Right atrium auricular region (tissue), 2 donors: ENCODE data around the gene RHOU. TPM values are rescaled to one million over a fixed set of nuclear protein-coding genes. Genes with fewer than 3 reads are reported as not detected.

ENCODE experiments used
- total RNA-seq, 2 donors: library from RNA; depleted of rRNA; stranded (reverse); fragments of >200 nt; gene quantifications; one replicate each; pipeline ENCODE4 v1.1.0, GENCODE V29; 2016

The RHOU gene
- total RNA-seq, 2 donors from 2014 or later, result 6.0 to 12.2 TPM

Other genes with a start within 250 kb of the RHOU start
- 10 to 100 TPM; 35.3 to 35.6 TPM for gene RNF187, start 248.1 kb upstream of the RHOU start, total RNA-seq